ENCODE measurements around the gene KRTAP10-5. TPM values are rescaled to one million over a fixed set of nuclear protein-coding genes. Genes with fewer than 3 reads are reported as not detected.
"Not testable (repeated sequence)": the region's sequence is repeated elsewhere in the genome, so short reads cannot be mapped to it uniquely, and the experiment has no call there.

Gene KRTAP10-5
- total and polyA plus RNA-seq, 8 donors: not detected

DNA sequence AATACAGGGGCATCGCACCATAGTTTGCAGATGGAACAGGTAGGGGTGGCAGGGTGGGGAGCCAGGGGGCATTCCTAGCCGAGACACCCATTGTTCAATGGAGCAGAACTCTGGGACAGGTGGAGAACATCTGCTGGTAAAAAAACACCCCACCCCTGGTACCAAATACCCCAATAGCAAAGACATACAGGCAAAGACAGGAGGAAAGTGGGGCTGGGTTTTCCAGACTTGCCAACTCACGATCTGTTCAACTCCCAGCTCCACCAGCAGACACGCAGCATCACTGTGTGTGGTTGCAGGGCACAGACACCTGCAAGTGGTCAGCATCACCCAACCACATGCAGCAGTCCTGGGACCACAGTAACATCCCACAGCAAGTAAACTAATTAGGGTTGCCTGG, 31.1 kb upstream of the KRTAP10-5 start:
- TF ChIP-seq, protein P1, sequence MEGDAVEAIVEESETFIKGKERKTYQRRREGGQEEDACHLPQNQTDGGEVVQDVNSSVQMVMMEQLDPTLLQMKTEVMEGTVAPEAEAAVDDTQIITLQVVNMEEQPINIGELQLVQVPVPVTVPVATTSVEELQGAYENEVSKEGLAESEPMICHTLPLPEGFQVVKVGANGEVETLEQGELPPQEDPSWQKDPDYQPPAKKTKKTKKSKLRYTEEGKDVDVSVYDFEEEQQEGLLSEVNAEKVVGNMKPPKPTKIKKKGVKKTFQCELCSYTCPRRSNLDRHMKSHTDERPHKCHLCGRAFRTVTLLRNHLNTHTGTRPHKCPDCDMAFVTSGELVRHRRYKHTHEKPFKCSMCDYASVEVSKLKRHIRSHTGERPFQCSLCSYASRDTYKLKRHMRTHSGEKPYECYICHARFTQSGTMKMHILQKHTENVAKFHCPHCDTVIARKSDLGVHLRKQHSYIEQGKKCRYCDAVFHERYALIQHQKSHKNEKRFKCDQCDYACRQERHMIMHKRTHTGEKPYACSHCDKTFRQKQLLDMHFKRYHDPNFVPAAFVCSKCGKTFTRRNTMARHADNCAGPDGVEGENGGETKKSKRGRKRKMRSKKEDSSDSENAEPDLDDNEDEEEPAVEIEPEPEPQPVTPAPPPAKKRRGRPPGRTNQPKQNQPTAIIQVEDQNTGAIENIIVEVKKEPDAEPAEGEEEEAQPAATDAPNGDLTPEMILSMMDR (IDR thresholded peaks at IDR 0.05): no peak
- 61 to 75% methylated on average over 4 of the region's 4 CpGs for WGBS, 2 donors
- no peaks in the 10 kb centered on the region for H3K4me1 ChIP-seq
- no peaks in the 10 kb centered on the region for H3K27me3 ChIP-seq
- intact Hi-C loops (cut with DNase I): no loop called here
- H3K4me3 ChIP-seq: no peak overlapping the region
- ATAC-seq (no peak), DNase-seq (no peak), FAIRE-seq (no peak)
- no peak overlapping the region for H3K27ac ChIP-seq
- H3K9me3 ChIP-seq: no peaks in the 10 kb centered on the region
- no peaks in the 10 kb centered on the region for H3K36me3 ChIP-seq

DNA sequence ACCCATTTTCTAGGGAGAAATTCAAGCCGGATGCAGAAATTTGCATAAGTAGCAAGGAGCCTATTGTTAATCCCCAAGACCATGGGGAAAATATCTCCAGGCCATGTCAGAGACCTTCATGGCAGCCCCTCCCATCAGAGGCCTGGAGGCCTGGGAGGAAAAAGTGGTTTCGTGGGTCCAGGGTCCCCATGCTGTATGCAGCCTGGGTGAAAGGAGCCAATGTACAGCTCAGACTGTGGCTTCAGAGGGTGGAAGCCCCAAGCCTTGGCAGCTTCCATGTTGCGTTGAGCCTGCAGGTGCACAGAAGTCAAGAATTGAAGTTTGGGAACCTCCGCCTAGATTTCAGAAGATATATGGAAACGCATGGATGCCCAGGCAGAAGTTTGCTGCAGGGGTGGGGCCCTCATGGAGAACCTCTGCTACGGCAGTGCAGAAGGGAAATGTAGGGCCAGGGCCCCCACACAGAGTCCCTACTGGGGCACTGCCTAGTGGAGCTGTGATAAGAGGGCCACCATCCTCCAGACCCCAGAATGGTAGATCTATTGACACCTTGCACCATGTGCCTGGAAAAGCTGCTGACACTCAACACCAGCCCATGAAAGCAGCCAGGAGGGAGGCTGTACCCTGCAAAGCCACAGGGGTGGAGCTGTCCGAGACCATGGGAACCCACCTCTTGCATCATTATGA, 29.9 kb upstream of the KRTAP10-5 start:
- not testable (repeated sequence) for FAIRE-seq

DNA sequence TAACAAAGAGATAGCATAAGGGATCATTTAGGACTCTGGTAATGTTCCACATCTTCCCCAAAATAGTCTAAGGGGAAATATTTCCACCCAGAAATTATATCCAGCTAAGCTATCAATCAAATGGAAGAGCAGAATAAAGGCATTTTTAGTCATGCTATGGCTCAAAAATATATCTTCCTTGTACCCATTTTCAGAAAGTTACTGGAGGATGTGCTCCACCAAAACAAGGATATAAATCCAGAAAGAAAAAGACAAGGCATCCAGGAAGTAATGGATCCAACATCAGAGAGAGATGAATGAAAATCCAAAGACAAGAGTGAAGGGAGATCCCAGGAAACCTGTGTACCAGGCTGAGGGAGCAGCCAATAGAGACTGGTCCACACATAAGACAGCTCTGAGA, 28.8 kb upstream of the KRTAP10-5 start:
- no peak for ATAC-seq

More for the DNA sequence above, 29.9 kb upstream of the KRTAP10-5 start:
- WGBS, 2 donors: 82 to 89% methylated on average over 7 of the region's 7 CpGs
- H3K27me3 ChIP-seq; H3K4me1 ChIP-seq; ATAC-seq; DNase-seq; intact Hi-C loops (cut with DNase I); H3K36me3 ChIP-seq; H3K9me3 ChIP-seq; H3K4me3 ChIP-seq; H3K27ac ChIP-seq: not testable (repeated sequence)

DNA sequence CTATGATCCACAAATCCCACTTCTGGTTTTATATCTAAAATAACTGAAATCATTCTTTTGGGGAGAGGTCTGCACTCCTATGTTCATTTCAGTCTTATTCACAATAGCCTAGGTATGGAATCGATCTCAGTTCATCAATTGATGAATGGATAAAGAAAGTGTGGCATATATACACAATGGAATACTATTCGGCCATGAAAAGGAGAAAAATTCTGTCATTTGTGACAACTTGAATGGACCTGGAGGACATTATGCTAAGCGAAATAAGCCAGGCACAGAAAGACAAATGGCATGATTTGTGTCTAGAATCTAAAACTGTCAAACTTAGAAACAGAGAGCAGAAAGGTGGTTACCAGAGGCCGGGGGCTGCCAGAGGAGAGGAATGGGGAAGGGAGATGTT, 26.1 kb upstream of the KRTAP10-5 start:
- H3K4me1 ChIP-seq: no peaks in the 10 kb centered on the region
- no peak overlapping the region for H3K4me3 ChIP-seq
- TF ChIP-seq, protein P1 (IDR thresholded peaks at IDR 0.05): no peak
- 57 to 68% methylated on average over 4 of the region's 4 CpGs for WGBS, 2 donors
- intact Hi-C loops (cut with DNase I): no loop called here
- FAIRE-seq: no peak
- no peaks in the 10 kb centered on the region for H3K9me3 ChIP-seq
- peaks cover 0 to 4% (median 0%) of the 10 kb centered on the region in 4 donors for H3K27me3 ChIP-seq
- DNase-seq: no peak
- ATAC-seq: no peak
- H3K36me3 ChIP-seq: no peaks in the 10 kb centered on the region
- no peak overlapping the region for H3K27ac ChIP-seq

More for the DNA sequence above, 28.8 kb upstream of the KRTAP10-5 start:
- H3K27ac ChIP-seq: no peak overlapping the region
- FAIRE-seq (no peak), DNase-seq (no peak)
- TF ChIP-seq, protein P1 (IDR thresholded peaks at IDR 0.05): no peak
- intact Hi-C loops (cut with DNase I): no loop called here
- H3K9me3 ChIP-seq: no peaks in the 10 kb centered on the region
- H3K4me1 ChIP-seq: no peaks in the 10 kb centered on the region
- no peak overlapping the region for H3K4me3 ChIP-seq
- H3K27me3 ChIP-seq: peaks cover 0 to 3% (median 0%) of the 10 kb centered on the region in 4 donors
- H3K36me3 ChIP-seq: no peaks in the 10 kb centered on the region

DNA sequence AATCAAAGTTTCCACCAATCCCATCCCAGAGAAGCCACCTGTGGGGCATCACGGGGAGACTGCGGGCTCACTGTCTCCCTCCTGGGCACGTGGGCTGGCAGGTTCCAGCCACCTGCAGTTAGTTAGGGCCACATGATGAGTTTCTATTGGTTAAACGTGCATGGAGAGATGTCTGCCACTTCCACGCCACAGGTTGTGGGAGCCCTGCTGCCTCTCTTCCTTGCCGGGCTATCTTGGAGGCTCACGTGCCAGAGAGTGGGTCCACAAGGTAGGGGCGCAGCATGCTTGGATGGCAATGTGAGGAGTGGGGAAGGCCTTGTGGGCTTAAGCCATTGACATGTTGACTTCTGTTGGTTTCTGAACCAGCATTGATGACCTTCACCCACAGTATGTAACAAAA, 23.5 kb upstream of the KRTAP10-5 start:
- no peaks in the 10 kb centered on the region for H3K4me1 ChIP-seq
- H3K4me3 ChIP-seq: no peak overlapping the region
- TF ChIP-seq, protein P1 (IDR thresholded peaks at IDR 0.05): no peak
- intact Hi-C loops (cut with DNase I): no loop called here
- H3K27me3 ChIP-seq: peaks cover 0 to 4% (median 0%) of the 10 kb centered on the region in 4 donors
- no peaks in the 10 kb centered on the region for H3K9me3 ChIP-seq
- H3K36me3 ChIP-seq: no peaks in the 10 kb centered on the region
- no peak overlapping the region for H3K27ac ChIP-seq
- FAIRE-seq: no peak
- no peak for ATAC-seq
- WGBS, 2 donors: 71 to 77% methylated on average over 8 of the region's 8 CpGs
- DNase-seq: no peak

Measured in pancreas (tissue), 10 donors.